Natural killer cell (primary cell): ENCODE data around the gene GNB5. TPM values are rescaled to one million over a fixed set of nuclear protein-coding genes. Genes with fewer than 3 reads are reported as not detected.

Experiments used
- ATAC-seq, 3 donors: fragments of 150-1000 bp in 2 of 3; fragments of 200-7000 bp in 1 of 3; cut with Tn5 transposase; 1 replicate in 1 of 3; 2 replicates in 2 of 3; pipeline ENCODE4 v1.10.0; 2021; ENCODE audit warnings: mild to moderate bottlenecking in 2 of 3, moderate library complexity in 2 of 3
- DNase-seq, 2 donors: peaks; one replicate each; pipeline versions ENCODE4 v3.0.0 to v3.0.0-alpha.2; 2013 to 2021; ENCODE audit warnings: mixed read lengths in 1 of 2
- H3K27ac ChIP-seq: one replicate; pipeline ENCODE4 v1.5.1; 2013; ENCODE audit warnings: mild to moderate bottlenecking, low read length
- H3K27me3 ChIP-seq: one replicate; pipeline ENCODE4 v1.6.1; 2013; ENCODE audit warnings: low read length; ENCODE audit not compliant: control insufficient read depth, insufficient read depth
- H3K36me3 ChIP-seq: one replicate; pipeline ENCODE4 v1.6.1; 2013; ENCODE audit warnings: low read length; ENCODE audit not compliant: control insufficient read depth, insufficient read depth
- H3K4me1 ChIP-seq: one replicate; pipeline ENCODE4 v1.6.1; 2013; ENCODE audit warnings: low read length; ENCODE audit not compliant: control insufficient read depth, insufficient read depth
- H3K4me3 ChIP-seq: one replicate; pipeline ENCODE4 v1.5.1; 2013; ENCODE audit warnings: low read length
- H3K9me3 ChIP-seq: one replicate; pipeline ENCODE4 v1.6.1; 2013; ENCODE audit warnings: low read length; ENCODE audit not compliant: control insufficient read depth, insufficient read depth
- H3K27ac Mint-ChIP-seq, 2 donors: one replicate each; pipeline ENCODE4 v1.8.0; 2022; ENCODE audit warnings: mild to moderate bottlenecking in 2 of 2, mixed read lengths in 2 of 2, moderate library complexity in 1 of 2
- H3K27me3 Mint-ChIP-seq, 2 donors: one replicate each; pipeline ENCODE4 v1.8.0; 2022; ENCODE audit warnings: low read depth in 2 of 2, mixed read lengths in 2 of 2
- H3K36me3 Mint-ChIP-seq: one replicate; pipeline ENCODE4 v1.8.0; 2022; ENCODE audit warnings: mixed read lengths
- H3K4me1 Mint-ChIP-seq, 2 donors: one replicate each; pipeline ENCODE4 v1.8.0; 2022; ENCODE audit warnings: mixed read lengths in 2 of 2
- H3K4me3 Mint-ChIP-seq: one replicate; pipeline ENCODE4 v1.8.0; 2022; ENCODE audit warnings: mild to moderate bottlenecking, moderate library complexity, mixed read lengths
- H3K9me3 Mint-ChIP-seq, 2 donors: one replicate each; pipeline ENCODE4 v1.8.0; 2022; ENCODE audit warnings: mixed read lengths in 2 of 2
- CTCF ChIP-seq: fragments of 200-600 bp; IDR thresholded peaks from one replicate; pipeline ENCODE4 v1.8.0; 2022; ENCODE audit warnings: antibody characterized with exemption
- WGBS: methylation state at CpG from one replicate; pipeline ENCODE4 v1.1.7; 2013; ENCODE audit warnings: missing lambda C conversion rate; ENCODE audit not compliant: insufficient coverage; 5-methylcytosine and 5-hydroxymethylcytosine counted together
- intact Hi-C: fragments of 100-400 bp; cut with micrococcal nuclease; formaldehyde crosslinking; loops from one replicate; pipeline ENCODE4 v1.14.2; 2022
- total RNA-seq, 4 donors: library from RNA; stranded (reverse); fragments of 120-200 nt in 1 of 4; gene quantifications; one replicate each; pipeline versions ENCODE4 v1.2.3 to v1.2.4, GENCODE V29; 2013 to 2022

The GNB5 gene
- total RNA-seq, 3 donors from 2014 or later (not counting 1 experiment from before 2014, with no cell fraction given) = 22.5 to 31.3 (median 23.0) TPM

- intact Hi-C loops = no loop called here
- TF ChIP-seq CTCF = no peak
- Histone ChIP-seq H3K36me3 (no peaks in the 10 kb centered on the region), H3K4me1 (no peaks in the 10 kb centered on the region), H3K4me3 (no peak overlapping the region), H3K9me3 (no peaks in the 10 kb centered on the region), H3K27me3 (peaks cover 6% of the 10 kb centered on the region), H3K27ac (no peak overlapping the region)
- no peak for ATAC-seq
- Mint-ChIP-seq H3K27me3 (peaks cover 17 to 33% of the 10 kb centered on the region in 2 donors), H3K4me1 (peaks cover 5 to 6% of the 10 kb centered on the region in 2 donors), H3K27ac (no peak overlapping the region), H3K36me3 (no peaks in the 10 kb centered on the region), H3K4me3 (no peak overlapping the region), H3K9me3 (no peaks in the 10 kb centered on the region)
- DNase-seq = no peak
- WGBS = 100% methylated on average over 2 of the region's 2 CpGs
These were observed 85.3 kb downstream of the GNB5 start for GRCh38 chr15:52105846-52106245.

- DNase-seq (no peak), ATAC-seq (no peak)
- no peak overlapping the region for H3K4me3 ChIP-seq
- no peak overlapping the region for H3K27ac ChIP-seq
- Mint-ChIP-seq H3K4me3 (no peak overlapping the region), H3K9me3 (no peaks in the 10 kb centered on the region), H3K27ac (no peak overlapping the region), H3K4me1 (peaks cover 5 to 6% of the 10 kb centered on the region in 2 donors), H3K27me3 (peaks cover 10 to 26% of the 10 kb centered on the region in 2 donors), H3K36me3 (no peaks in the 10 kb centered on the region)
- intact Hi-C loops = no loop called here
- no peak for TF ChIP-seq CTCF
- 72% methylated on average over 4 of the region's 5 CpGs for WGBS
- no peaks in the 10 kb centered on the region for H3K36me3 ChIP-seq
- H3K4me1 ChIP-seq = no peaks in the 10 kb centered on the region
- H3K27me3 ChIP-seq = peaks cover 2% of the 10 kb centered on the region
- no peaks in the 10 kb centered on the region for H3K9me3 ChIP-seq
These were observed 86.6 kb downstream of the GNB5 start for GRCh38 chr15:52104532-52105004.

GRCh38 chr15:52103217-52104207, 87.7 kb downstream of the GNB5 start:
- DNase-seq (no peak), ATAC-seq (no peak)
- peak overlapping the region in 1 of 2 donors; percentile 35 for H3K27ac Mint-ChIP-seq
- Histone ChIP-seq H3K36me3 (no peaks in the 10 kb centered on the region), H3K4me1 (no peaks in the 10 kb centered on the region), H3K27me3 (no peaks in the 10 kb centered on the region), H3K27ac (no peak overlapping the region), H3K4me3 (no peak overlapping the region), H3K9me3 (no peaks in the 10 kb centered on the region)
- H3K4me3 Mint-ChIP-seq = no peak overlapping the region
- H3K27me3 Mint-ChIP-seq = peaks cover 6 to 22% of the 10 kb centered on the region in 2 donors
- H3K36me3 Mint-ChIP-seq = no peaks in the 10 kb centered on the region
- TF ChIP-seq CTCF = no peak
- peaks cover 5 to 6% of the 10 kb centered on the region in 2 donors for H3K4me1 Mint-ChIP-seq
- H3K9me3 Mint-ChIP-seq = no peaks in the 10 kb centered on the region
- intact Hi-C loops = no loop called here
- 76% methylated on average over 5 of the region's 5 CpGs for WGBS
